ENCODE measurements around the gene KMT5B. TPM values are rescaled to one million over a fixed set of nuclear protein-coding genes. Genes with fewer than 3 reads are reported as not detected.

KMT5B gene
- total and polyA plus RNA-seq, 2 of the 13 experiments (the other 11 are each of a cell fraction or from before 2014, with no cell fraction given): 17.6 to 23.7 TPM

DNA sequence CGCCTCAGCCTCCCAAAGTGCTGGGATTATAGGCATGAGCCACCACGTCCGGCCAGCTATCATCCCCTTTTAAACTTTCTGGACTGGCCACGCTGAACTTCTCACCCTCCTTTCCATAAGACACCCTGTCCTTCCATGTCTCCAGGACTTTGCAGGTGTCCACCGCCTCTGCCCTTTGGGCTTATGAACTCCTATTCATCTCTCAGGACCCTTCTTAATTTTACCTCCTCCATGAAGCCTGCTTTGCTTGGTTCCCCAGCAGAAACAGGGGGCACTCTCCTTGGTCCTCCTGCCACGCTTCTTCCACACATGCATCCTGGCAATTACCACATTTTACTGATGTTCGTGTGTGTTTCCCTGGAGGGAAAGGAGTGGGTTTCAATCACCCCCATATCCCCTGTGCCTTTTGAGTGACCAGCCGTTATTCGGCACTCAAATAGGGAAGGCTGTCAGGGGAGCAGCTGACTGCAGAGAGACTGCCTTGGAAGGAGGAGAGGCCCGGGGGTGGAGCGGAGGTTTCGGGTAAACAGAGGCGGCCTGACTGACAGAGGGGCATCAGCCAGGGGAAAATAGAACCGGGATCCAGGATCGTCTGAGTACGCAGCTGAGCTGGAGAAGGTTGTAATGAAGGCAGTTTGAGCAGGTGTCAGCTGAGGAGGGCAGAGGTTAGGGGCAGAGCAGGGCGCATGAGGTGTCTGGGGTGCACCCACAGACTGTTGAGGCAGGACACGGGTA, 64.9 kb downstream of the KMT5B start (continued):
- TF ChIP-seq ZKSCAN8 (CRISPR knock-in tag; IDR thresholded peaks at IDR 0.05; ENCODE audit: borderline replicate concordance) (no peak), ATF7 (IDR thresholded peaks at IDR 0.05) (no peak), ATF7 (CRISPR knock-in tag; IDR thresholded peaks at IDR 0.05) (no peak), FOXO4 (CRISPR knock-in tag; conservative IDR thresholded peaks at IDR 0.05) (no peak), ZNF768 (CRISPR knock-in tag; IDR thresholded peaks at IDR 0.05) (no peak), PAF1 (CRISPR knock-in tag; IDR thresholded peaks at IDR 0.05) (no peak), POLR2AphosphoS2 (IDR thresholded peaks at IDR 0.05; ENCODE audit: low read depth, low read length) (no peak), FOXJ3 (CRISPR knock-in tag; IDR thresholded peaks at IDR 0.05; ENCODE audit: borderline replicate concordance) (no peak)
- TF ChIP-seq, protein P1, sequence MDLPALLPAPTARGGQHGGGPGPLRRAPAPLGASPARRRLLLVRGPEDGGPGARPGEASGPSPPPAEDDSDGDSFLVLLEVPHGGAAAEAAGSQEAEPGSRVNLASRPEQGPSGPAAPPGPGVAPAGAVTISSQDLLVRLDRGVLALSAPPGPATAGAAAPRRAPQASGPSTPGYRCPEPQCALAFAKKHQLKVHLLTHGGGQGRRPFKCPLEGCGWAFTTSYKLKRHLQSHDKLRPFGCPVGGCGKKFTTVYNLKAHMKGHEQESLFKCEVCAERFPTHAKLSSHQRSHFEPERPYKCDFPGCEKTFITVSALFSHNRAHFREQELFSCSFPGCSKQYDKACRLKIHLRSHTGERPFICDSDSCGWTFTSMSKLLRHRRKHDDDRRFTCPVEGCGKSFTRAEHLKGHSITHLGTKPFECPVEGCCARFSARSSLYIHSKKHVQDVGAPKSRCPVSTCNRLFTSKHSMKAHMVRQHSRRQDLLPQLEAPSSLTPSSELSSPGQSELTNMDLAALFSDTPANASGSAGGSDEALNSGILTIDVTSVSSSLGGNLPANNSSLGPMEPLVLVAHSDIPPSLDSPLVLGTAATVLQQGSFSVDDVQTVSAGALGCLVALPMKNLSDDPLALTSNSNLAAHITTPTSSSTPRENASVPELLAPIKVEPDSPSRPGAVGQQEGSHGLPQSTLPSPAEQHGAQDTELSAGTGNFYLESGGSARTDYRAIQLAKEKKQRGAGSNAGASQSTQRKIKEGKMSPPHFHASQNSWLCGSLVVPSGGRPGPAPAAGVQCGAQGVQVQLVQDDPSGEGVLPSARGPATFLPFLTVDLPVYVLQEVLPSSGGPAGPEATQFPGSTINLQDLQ (CRISPR knock-in tag; IDR thresholded peaks at IDR 0.05): no peak

Data from HepG2 (cell line).